HEK293 (cell line): Measurements from ENCODE around the gene GBA2.
A peak's percentile ranks its signal among the peaks of the same experiment; 100 is the strongest.

ENCODE experiments used
- EGR2 ChIP-seq: fragments of 450-650 bp; formaldehyde crosslinking; IDR thresholded peaks from 2 replicates; pipeline ENCODE4 v1.5.1; 2016; ENCODE audit warnings: low read depth, missing biosample characterization, missing genetic modification characterization
- GLI2 ChIP-seq: fragments of 450-650 bp; formaldehyde crosslinking; IDR thresholded peaks from 2 replicates; pipeline ENCODE4; 2017; ENCODE audit warnings: missing biosample characterization, missing genetic modification characterization, low read depth, borderline replicate concordance
- GLI4 ChIP-seq: fragments of 450-650 bp; formaldehyde crosslinking; IDR thresholded peaks from 2 replicates; pipeline ENCODE4 v1.5.1; 2016; ENCODE audit warnings: missing biosample characterization, missing genetic modification characterization
- GLIS2 ChIP-seq: fragments of 450-650 bp; formaldehyde crosslinking; IDR thresholded peaks from 2 replicates; pipeline ENCODE4 v1.5.1; 2016; ENCODE audit warnings: missing biosample characterization, missing genetic modification characterization
- PRDM10 ChIP-seq: fragments of 450-650 bp; formaldehyde crosslinking; IDR thresholded peaks from 2 replicates; pipeline ENCODE4 v1.5.1; 2016; ENCODE audit warnings: missing biosample characterization, missing genetic modification characterization
- PRDM4 ChIP-seq: fragments of 450-650 bp; formaldehyde crosslinking; IDR thresholded peaks from 2 replicates; pipeline ENCODE4 v1.5.1; 2017; ENCODE audit warnings: missing biosample characterization, missing genetic modification characterization
- SP2 ChIP-seq: fragments of 450-650 bp; formaldehyde crosslinking; IDR thresholded peaks from 2 replicates; pipeline ENCODE4 v1.5.1; 2016; ENCODE audit warnings: missing biosample characterization, missing genetic modification characterization
- SP7 ChIP-seq: fragments of 450-650 bp; formaldehyde crosslinking; IDR thresholded peaks from 2 replicates; pipeline ENCODE4 v1.5.1; 2016; ENCODE audit warnings: missing biosample characterization, missing genetic modification characterization
- ZBTB17 ChIP-seq: fragments of 450-650 bp; formaldehyde crosslinking; IDR thresholded peaks from 2 replicates; pipeline ENCODE4 v1.5.1; 2016; ENCODE audit warnings: missing biosample characterization, missing genetic modification characterization
- ZBTB20 ChIP-seq: fragments of 450-650 bp; formaldehyde crosslinking; IDR thresholded peaks from 2 replicates; pipeline ENCODE4 v1.5.1; 2016; ENCODE audit warnings: missing biosample characterization, missing genetic modification characterization
- ZFP69B ChIP-seq: fragments of 450-650 bp; formaldehyde crosslinking; IDR thresholded peaks from 2 replicates; pipeline ENCODE4 v1.5.1; 2016; ENCODE audit warnings: missing biosample characterization, missing genetic modification characterization
- ZNF133 ChIP-seq: fragments of 450-650 bp; formaldehyde crosslinking; IDR thresholded peaks from 2 replicates; pipeline ENCODE4 v1.5.1; 2016; ENCODE audit warnings: missing biosample characterization, missing genetic modification characterization
- ZNF157 ChIP-seq: fragments of 450-650 bp; formaldehyde crosslinking; IDR thresholded peaks from 2 replicates; pipeline ENCODE4 v1.5.1; 2016; ENCODE audit warnings: missing biosample characterization, missing genetic modification characterization
- ZNF202 ChIP-seq: fragments of 450-650 bp; formaldehyde crosslinking; IDR thresholded peaks from 2 replicates; pipeline ENCODE4 v1.5.1; 2016; ENCODE audit warnings: missing biosample characterization, missing genetic modification characterization, borderline replicate concordance
- ZNF280D ChIP-seq: fragments of 450-650 bp; formaldehyde crosslinking; IDR thresholded peaks from 2 replicates; pipeline ENCODE4 v1.5.1; 2016; ENCODE audit warnings: missing biosample characterization, missing genetic modification characterization
- ZNF580 ChIP-seq: fragments of 450-650 bp; formaldehyde crosslinking; IDR thresholded peaks from 2 replicates; pipeline ENCODE4 v1.5.1; 2016; ENCODE audit warnings: missing biosample characterization, missing genetic modification characterization
- ZNF596 ChIP-seq: fragments of 450-650 bp; IDR thresholded peaks from 2 replicates; pipeline ENCODE4 v1.5.0; 2018; ENCODE audit warnings: missing biosample characterization, mild to moderate bottlenecking, missing genetic modification characterization, moderate library complexity
- ZNF704 ChIP-seq: fragments of 450-650 bp; formaldehyde crosslinking; IDR thresholded peaks from 2 replicates; pipeline ENCODE4 v1.5.1; 2016; ENCODE audit warnings: missing biosample characterization, missing genetic modification characterization
- ZNF791 ChIP-seq: fragments of 450-650 bp; formaldehyde crosslinking; IDR thresholded peaks from 2 replicates; pipeline ENCODE4 v1.5.1; 2016; ENCODE audit warnings: missing biosample characterization, missing genetic modification characterization
- ZSCAN23 ChIP-seq: fragments of 450-650 bp; formaldehyde crosslinking; IDR thresholded peaks from 2 replicates; pipeline ENCODE4 v1.5.1; 2016; ENCODE audit warnings: missing biosample characterization, missing genetic modification characterization
- TF ChIP-seq, protein P1 (sequence below): fragments of 450-650 bp; formaldehyde crosslinking; IDR thresholded peaks from 2 replicates; pipeline ENCODE4 v1.5.1; 2017; ENCODE audit warnings: missing biosample characterization, missing genetic modification characterization
- TF ChIP-seq, protein P2 (sequence below): fragments of 450-650 bp; formaldehyde crosslinking; IDR thresholded peaks from 2 replicates; pipeline ENCODE4 v1.5.1; 2016; ENCODE audit warnings: missing biosample characterization, missing genetic modification characterization
- TF ChIP-seq, protein P3 (sequence below): fragments of 450-650 bp; formaldehyde crosslinking; optimal IDR thresholded peaks from 2 replicates; pipeline ENCODE3; 2016; ENCODE audit warnings: missing biosample characterization, mild to moderate bottlenecking, missing genetic modification characterization

GBA2 gene

GRCh38 chr9:35688558-35689541 is 60.2 kb downstream of the GBA2 start (continued):
- TF ChIP-seq SP7 (tag by site-specific recombination) (peak; percentile 78), ZNF791 (tag by site-specific recombination) (no peak), ZNF157 (no peak), SP2 (tag by site-specific recombination) (0 out of 2 replicates have a peak, but pooled peaks have one; percentile 21), ZNF704 (tag by site-specific recombination) (no peak), EGR2 (tag by site-specific recombination) (peak; percentile 81), GLI4 (tag by site-specific recombination) (no peak), GLI2 (tag by site-specific recombination) (no peak), ZBTB17 (no peak), ZNF133 (tag by site-specific recombination) (no peak), GLIS2 (no peak), ZBTB20 (tag by site-specific recombination) (peak; percentile 75), ZSCAN23 (tag by site-specific recombination) (no peak), PRDM10 (peak; percentile 95), ZNF580 (no peak), ZNF202 (tag by site-specific recombination) (no peak), ZFP69B (peak; percentile 50; the same call in 1 of the 2 replicates), PRDM4 (tag by site-specific recombination) (no peak), ZNF596 (tag by site-specific recombination) (no peak), ZNF280D (no peak)
- TF ChIP-seq, protein P1, sequence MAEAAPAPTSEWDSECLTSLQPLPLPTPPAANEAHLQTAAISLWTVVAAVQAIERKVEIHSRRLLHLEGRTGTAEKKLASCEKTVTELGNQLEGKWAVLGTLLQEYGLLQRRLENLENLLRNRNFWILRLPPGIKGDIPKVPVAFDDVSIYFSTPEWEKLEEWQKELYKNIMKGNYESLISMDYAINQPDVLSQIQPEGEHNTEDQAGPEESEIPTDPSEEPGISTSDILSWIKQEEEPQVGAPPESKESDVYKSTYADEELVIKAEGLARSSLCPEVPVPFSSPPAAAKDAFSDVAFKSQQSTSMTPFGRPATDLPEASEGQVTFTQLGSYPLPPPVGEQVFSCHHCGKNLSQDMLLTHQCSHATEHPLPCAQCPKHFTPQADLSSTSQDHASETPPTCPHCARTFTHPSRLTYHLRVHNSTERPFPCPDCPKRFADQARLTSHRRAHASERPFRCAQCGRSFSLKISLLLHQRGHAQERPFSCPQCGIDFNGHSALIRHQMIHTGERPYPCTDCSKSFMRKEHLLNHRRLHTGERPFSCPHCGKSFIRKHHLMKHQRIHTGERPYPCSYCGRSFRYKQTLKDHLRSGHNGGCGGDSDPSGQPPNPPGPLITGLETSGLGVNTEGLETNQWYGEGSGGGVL (tag by site-specific recombination), result peak; percentile 56
- TF ChIP-seq, protein P2, sequence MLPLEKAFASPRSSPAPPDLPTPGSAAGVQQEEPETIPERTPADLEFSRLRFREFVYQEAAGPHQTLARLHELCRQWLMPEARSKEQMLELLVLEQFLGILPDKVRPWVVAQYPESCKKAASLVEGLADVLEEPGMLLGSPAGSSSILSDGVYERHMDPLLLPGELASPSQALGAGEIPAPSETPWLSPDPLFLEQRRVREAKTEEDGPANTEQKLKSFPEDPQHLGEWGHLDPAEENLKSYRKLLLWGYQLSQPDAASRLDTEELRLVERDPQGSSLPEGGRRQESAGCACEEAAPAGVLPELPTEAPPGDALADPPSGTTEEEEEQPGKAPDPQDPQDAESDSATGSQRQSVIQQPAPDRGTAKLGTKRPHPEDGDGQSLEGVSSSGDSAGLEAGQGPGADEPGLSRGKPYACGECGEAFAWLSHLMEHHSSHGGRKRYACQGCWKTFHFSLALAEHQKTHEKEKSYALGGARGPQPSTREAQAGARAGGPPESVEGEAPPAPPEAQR, result no peak
- TF ChIP-seq, protein P3, sequence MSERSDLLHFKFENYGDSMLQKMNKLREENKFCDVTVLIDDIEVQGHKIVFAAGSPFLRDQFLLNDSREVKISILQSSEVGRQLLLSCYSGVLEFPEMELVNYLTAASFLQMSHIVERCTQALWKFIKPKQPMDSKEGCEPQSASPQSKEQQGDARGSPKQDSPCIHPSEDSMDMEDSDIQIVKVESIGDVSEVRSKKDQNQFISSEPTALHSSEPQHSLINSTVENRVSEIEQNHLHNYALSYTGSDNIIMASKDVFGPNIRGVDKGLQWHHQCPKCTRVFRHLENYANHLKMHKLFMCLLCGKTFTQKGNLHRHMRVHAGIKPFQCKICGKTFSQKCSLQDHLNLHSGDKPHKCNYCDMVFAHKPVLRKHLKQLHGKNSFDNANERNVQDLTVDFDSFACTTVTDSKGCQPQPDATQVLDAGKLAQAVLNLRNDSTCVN (tag by site-specific recombination), result no peak
